Germinal center (tissue), 1 donor: Measurements from ENCODE around the gene BCHE.
"Not testable (repeated sequence)": the region's sequence is repeated elsewhere in the genome, so short reads cannot be mapped to it uniquely, and the experiment has no call there.

Experiments used
- DNase-seq: peaks from one replicate; pipeline ENCODE4 v3.0.0; 2012; ENCODE audit warnings: mixed read lengths, low spot score

Gene BCHE

DNA sequence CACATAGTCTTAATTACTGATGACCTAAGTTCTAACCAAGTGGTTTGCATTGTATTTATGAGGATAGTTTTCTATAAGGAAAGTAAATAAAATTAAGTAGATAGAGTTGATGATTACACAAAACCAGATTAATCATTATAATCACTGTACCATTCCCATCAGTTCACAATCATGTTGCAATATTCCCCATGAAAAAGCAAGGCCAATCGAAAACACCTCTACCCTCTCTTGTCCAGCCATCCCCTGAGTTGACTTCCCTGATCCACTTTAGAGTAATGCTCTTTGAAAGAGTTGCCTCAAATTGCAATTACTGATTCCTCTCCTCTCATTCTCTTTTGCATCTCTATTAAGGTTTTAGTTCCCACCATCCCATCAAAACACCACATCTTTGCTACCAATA, 21.0 kb downstream of the BCHE start:
- DNase-seq: no peak

DNA sequence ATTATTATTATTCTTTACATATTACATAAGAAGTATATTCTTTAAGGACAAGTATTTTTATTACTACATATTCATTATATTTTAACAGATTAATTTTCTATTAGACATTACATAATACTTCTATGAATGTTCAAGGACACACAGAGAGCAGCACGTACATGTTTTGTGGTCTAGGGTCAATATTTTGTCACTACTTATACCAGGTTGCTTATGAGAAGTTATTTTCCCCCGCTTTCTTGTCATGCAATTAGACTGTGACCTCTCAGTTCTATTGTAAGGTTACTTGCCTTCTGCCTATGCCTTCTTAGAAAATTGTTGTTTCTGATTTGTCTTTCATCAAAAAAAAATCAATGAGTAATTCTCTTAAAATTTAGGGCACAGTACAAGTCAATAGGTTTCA, 21.5 kb downstream of the BCHE start:
- no peak for DNase-seq

DNA sequence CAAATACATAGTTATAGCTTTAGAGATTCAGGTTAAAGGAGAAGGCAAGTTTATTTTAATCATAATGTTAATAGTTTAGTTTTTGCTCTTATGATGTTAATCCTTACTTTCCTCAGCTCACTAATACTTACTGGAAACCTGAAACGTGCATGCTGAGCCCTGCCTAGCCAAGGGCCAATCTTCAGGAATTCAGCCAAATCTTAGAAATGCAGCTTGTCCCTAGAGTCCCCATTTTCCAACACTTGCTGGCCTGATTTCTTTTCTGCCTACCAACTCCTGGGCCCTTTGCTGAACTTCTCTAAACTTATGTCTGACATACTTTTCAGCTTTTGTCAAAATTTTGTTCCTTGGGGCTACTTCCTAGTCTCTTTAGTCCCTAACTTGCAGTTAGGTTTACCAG, 22.8 kb downstream of the BCHE start:
- DNase-seq: no peak

DNA sequence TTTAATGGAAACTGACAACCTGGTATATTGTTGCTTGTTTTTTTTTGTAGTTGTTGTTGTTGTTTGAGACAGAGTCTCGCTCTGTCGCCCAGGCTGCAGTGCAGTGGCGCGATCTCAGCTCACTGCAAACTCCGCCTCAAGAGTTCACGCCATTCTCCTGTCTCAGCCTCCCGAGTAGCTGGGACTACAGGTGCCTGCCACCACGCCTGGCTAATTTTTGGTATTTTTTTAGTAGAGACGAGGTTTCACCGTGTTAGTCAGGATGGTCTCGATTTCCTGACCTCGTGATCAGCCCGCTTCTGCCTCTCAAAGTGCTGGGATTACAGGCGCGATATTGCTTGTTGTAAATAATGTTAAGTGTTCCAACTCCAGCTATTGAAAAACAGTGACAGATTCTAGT, 29.3 kb downstream of the BCHE start:
- not testable (repeated sequence) for DNase-seq

DNA sequence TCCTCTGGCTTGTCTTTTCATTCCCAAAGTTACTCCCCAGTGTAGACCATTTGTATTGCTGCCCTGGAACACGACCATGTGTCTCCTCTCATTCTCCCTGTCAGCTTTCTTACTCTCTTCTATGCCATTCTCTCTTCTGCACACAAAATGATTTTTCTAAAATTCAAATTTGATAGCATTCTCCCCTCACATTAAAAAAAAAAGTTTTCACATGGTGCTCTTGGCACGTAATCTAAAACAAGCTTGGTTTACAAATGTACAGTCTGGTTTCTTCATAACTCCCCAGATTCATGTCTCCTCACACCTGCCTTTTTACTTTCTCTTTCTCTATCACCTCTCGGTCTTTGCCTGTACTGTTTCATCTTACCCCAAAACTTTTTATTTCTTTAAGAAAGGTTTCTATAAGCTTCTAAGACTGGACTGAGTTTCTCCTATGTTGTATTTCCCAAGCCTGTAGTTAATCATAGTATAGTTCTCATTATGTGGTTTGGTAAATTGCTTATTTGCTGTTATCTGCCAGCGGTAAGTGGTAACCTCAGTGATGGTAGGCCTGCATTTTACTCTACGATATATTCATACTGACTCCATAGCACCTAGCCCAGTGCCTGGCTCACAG, 31.2 kb downstream of the BCHE start:
- DNase-seq: no peak

DNA sequence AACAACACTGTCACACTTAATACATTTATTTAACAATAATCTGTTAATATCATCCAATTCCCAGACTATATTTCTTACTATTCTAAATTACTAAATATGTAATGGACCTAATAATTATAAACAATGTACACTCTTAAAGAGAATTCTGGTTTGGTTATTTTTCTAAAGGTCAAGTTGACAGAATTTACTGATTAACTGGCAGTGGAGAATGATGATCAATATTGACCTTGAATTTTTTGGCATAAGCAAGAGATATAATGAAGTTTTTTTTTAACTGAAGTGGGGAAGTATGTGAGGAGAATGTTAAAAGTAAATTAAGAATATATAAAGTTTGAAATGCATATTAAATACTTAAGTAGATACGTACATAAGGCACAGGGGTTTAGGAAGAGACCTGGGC, 33.8 kb downstream of the BCHE start:
- no peak for DNase-seq

DNA sequence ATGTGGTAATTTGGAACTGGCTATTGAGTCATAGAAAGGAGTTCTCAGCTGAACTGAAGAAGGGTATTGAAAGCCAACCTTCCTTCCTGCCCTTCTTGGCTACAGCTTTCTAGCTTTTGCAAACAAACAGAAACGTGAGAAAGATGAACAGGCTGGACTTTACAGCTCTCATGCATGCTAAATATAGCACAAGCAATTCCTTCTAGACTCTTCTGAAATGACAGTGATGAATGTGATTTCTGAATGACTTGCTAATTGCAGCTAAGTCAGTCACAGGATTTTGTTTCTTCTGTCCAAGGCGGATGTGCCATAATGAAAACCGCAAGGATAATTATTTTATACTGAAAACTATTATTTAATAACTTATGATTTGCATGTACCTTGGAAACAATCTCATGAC, 36.3 kb downstream of the BCHE start:
- DNase-seq: no peak

DNA sequence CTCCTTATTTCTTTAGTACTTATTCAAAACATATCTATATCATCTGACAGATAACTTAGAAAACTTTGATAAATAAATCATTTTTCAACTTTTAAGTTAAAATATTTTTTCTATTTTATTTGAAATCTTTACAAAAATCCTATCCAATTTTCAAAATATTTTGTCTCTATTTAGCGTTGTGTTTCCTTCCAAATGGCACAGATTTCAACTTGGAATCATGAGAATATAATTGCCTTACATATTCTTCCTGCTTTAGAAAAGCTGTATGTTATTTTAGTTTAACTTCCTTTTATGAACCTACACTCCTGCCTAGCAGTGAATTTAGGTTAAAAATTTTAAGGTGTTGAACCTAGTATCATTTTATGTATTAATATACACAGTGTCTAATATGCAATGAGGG, 38.2 kb downstream of the BCHE start:
- no peak for DNase-seq

DNA sequence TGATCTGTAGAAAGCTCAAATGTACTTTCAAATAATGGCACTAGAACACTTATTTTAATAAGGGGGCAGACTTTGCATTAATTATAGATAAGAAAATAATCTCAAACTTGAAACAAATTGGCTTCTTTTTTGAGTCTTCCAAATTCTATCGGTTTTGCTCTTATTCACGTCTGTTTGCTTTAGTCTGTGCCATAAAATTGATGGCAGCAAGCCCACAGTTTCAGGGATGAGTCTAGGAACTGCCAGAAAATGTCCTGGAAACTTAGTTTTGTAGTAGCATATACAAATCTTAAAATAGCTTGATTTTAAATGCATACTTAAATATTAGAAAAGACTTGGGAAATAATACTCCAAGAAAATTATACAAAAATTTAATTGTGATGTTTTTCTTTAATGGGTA, 39.7 kb downstream of the BCHE start:
- DNase-seq: no peak

DNA sequence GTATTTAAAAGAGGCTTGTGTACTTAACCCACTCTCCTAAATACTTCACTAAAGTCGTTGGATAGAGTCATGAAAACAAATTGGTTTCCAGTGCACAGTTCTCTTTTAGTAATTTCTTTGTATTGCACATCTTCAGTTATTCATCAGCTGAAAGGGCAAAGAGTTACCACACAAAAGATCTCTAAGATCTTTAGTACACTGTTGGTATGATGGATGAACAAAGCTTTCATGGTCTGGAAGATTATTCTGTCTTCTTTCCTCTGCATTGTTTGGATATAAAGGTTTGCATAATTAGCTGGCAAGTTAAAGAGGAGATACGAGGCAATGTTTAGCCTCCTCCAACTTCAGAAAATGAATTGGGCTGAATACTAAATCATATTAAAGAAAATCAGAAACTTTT, 40.5 kb downstream of the BCHE start:
- no peak for DNase-seq

DNA sequence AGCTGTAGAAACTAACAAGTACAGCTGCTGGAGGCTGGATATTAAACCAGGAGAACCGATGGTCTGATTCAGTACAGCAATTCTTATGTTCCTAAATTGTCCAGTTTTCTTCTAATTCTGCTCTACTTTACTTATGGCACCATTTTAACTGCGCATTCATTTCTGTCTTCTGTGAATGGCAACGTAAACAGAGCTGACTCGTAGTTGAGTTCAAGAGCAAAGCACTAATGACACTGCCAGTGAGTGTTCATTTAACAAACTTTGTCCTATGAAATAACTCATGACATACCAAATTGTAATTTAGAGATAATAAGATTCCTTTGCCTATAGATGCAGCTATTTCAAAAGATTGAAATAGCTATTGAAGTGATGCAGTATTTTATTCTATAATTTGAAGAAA, 48.7 kb downstream of the BCHE start:
- DNase-seq: no peak

DNA sequence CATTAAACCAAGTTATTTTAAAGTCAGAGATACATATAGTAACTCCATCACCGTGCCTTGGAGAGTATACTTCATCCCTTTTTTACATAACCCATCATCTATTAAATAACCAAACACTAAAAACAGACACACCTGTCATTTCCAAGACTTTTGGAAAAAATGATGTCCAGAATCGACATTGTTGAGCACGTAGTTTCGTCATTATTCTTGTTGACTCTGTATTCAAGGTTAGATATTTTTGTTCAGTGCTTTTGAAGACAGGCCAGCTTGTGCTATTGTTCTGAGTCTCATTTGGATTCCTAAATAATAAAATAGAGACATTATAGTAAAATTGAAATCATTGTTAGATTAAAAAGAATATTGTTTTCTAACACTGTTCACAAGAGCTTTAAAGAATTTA, 51.2 kb downstream of the BCHE start:
- no peak for DNase-seq

DNA sequence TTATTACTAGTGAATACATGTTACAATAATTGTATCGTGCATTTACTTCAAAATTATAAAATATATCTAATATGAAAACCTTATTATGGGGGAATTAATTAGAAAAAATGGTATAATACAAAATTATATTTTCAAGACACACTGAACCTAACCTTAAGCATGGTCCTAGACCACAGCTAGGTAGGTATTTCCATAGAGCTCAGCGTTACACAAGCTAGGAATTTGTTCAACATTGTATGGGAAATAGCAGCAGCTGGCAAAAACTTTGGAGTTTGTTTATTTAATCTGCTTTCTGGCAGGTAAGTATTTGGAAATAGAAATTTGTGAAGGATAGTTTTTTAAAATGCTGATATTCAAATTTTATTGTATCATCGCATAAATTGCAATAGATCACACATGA, 52.9 kb downstream of the BCHE start:
- no peak for DNase-seq

DNA sequence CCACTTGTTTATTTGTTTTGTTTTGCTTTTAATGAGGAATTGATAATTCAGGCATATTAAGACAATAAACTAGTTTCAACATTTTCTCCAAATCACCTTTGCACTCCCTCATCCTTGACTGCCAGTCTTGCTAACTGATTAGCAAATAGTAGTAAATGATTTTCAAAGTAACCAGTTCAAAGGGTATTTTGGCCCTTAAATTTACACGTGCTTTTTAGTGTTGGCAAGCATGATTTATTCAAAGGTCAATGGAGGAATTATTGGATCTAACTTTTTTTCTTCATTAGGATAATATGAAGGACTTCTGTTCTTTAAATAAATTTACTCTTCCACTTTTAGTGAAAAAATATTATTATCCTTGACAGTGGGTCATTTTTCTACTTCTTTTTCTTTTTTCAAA, 53.8 kb downstream of the BCHE start:
- no peak for DNase-seq

DNA sequence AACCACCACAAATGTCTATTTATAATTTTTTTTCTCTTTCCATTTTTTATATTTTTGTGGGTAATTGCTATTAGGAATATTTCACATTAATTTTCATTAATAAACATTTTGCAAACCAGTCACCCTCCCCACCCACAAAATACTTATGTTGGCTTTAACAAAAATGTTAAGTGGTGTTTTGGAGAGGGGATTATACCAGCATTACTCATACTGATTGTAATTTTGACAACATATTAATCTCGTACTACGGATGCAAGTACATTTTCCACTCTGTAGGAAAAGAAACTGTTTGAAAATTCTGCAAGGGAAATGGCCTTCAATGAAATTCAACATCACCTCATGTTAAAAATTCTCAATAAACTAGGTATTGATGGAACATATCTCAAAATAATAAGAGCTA, 58.3 kb downstream of the BCHE start:
- no peak for DNase-seq

DNA sequence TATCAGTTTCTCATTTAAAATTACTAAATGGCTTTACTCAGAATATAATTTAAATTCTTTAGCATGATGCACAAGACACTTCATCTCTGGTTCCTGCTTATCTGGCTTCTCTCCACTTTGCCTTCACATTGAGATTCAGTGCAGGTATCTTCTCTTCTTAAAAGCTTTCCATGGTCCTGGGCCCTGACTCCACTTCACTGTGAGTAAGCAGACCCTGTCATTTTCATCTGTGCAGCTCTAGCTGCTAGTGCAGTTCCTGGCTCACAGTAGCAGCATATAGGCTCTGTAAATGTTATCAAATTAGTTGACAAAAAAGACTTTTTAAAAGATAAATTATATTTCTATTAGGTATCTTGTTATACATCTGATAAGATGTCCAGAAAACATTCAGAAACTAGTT, 58.8 kb downstream of the BCHE start:
- DNase-seq: no peak

DNA sequence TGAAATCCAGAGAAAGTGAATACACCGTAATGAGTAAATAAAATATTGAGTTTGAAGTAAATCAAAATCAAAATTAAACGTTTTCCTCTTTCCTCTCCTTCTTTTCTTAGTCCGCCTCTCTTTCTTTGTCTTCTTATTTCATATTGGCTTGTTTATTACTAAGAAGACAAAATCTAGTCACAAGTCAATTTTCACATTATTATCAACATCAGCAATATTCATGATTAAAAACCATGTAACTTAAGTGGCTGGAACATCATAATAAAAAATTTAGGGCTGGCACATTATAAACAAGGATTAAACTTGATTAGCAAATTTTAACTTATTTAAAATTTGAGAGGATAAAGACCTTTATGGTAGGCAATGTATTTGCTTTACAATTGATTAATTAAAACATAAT, 61.4 kb downstream of the BCHE start:
- DNase-seq: no peak

DNA sequence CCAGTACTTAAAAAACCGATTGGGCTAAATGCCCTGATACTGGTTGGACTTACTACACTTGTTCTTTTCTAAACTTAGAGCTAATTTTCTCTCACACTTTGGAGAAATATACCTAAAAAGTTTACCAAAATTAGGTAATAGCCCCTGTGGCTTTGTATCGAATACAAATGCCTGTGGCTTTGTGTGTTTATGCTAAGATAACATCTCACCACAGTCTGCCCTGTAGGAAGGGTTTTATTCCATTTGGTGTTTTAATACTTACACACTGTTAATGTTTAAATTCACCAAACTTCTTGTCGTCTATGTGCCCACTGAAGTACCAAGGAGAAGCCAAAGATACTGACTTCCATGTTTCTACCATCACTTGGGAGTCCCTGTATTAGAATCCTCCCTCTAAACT, 66.4 kb downstream of the BCHE start:
- DNase-seq: no peak

DNA sequence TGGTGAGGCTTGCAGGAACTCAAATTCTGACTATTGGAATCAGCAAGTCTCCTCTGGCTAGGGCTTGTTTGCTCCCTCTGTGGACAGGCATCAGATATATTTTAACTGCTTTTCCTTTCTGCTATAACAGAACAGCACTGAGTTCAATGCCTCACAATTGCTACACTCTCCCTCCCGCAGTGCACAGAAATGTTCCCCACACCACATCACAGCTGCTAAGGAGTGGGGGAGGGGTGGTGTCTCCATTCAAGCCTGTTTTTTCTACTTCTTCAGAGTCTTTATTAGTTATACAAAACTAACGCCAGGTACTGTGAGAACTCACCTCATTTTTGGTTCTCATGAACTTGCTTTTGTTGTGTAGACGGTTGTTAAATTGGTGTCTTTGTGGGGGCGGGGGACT, 68.5 kb downstream of the BCHE start:
- no peak for DNase-seq

DNA sequence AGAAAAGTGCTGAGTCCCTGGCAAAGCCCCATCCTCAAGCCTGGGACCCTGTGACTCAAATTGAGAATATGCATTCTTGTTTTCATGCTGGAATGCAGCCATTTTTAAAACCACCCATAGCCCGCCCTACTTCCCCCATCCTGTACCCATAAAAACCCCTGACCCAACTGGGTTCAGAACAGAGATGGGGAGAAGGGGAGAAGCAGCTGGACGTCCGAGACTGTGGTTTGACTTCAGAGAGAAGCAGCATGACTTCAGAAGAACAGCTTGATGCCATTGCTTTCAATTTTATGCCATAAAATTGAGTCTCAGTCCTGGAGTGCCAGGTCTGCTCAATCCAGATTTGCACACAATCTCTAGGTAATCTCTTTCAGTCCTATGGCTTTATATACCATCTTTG, 78.2 kb downstream of the BCHE start:
- DNase-seq: no peak

DNA sequence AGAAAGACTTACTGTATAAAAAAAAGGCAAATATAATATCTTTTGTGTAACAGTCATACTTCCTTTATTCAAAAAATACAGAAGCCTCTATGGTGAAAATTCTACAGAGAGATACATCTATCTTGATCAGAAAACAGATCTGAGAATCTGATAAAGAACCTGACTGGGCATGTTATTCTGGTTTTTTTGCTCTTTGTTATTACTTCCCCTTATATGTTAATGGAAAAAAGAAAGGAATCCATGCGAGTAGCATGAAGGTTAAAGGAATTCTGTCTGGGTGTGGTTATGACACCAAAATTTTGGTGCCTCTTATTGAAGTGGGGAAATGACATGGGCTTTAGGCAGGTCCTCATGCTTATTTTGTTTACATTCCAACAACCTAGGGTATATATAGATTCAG, 81.7 kb downstream of the BCHE start:
- no peak for DNase-seq

DNA sequence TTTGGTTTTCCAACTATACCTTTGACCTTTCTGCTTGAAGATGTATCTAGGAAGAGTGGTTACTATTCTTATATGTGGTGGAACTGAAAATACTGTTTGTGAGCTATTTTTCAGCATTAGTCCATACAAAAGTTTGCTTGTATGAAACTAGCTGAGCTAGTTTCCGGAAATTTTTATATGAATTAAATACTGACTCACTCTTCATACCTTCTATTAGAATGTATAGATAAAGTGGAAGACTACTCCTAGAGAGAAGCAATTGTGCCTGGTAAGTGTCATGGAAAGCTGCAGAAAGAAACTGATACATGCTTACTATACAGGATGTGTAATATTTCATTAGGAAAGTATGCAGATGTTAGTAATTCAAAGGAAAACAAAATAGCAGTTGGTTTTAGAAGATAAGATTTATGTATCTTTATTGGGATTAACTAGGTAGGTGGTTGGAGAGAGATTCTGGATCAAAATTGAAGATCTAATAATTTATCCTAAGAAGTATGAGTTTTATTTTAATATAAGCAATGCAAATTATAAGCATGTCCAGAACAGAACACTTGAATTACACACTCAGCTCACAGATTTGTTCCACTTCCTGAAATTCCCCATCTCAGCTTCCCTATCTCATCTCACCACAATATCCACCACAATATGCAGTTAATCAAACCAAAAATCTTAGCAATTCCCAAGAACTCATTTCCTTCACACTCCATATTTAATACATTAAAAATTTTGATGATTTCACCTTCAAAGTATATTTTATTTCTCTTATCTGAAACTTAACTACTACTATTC, 82.8 kb downstream of the BCHE start:
- no peak for DNase-seq

DNA sequence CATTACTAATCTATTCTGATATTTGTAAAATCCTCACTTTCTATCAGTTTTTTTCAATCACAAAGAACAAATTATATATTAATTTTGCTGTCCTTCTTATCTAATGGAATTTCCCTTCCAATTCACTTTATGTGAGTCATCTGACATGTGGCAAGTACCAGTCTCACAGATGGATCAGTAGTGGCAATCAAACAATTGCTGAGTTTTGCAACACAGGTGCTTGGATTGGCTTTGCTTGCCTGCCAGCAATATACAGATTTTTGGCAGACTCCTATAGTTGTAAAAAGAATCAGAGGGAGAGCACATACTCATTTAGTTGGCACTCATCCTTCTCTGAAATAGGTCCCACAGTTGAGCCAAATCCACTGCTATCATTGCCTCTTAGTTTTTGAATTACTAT, 83.7 kb downstream of the BCHE start:
- DNase-seq: no peak

DNA sequence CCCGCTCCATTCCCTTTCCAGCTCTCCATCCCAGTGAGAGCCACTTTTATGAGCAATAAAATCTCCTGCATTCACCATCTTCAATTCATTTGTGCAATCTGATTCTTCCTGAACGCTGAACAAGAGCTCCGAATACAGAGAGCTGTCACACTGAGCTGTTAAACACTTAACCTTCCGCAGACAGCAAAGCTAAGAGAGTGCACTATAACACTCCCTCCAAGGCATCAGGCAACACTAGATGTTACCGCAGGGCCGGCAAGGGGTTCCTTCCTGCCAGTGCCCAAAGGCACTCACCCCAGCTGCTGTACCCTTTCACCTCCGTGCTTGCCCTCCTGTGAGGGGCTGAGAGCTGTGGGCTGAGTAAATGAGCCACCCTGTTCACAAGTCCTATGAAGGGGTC, 85.6 kb downstream of the BCHE start:
- DNase-seq: no peak
